ENCODE results near the gene COPS7A.

- TF ChIP-seq POLR2AphosphoS5 (IDR thresholded peaks at IDR 0.05) (no peak), CTCF (IDR thresholded peaks at IDR 0.05) (no peak)
Measured at GRCh38 chr12:6763380-6763779, 39.5 kb downstream of the COPS7A start.
